Stomach (tissue), 9 donors: ENCODE data around the gene PFDN4. TPM values are rescaled to one million over a fixed set of nuclear protein-coding genes. Genes with fewer than 3 reads are reported as not detected.
A peak's percentile ranks its signal among the peaks of the same experiment; 100 is the strongest.

Source experiments
- DNase-seq, 2 donors: peaks; one replicate each; pipeline versions ENCODE4 v3.0.0 to v3.0.0-alpha.2; 2013 to 2019
- H3K27ac ChIP-seq, 5 donors: fragments of 200-600 bp in 4 of 5; sonication (generic) in 4 of 5; one replicate each; pipeline ENCODE4 v1.5.1; 2013 to 2019; ENCODE audit warnings: mild to moderate bottlenecking in 1 of 5, moderate library complexity in 1 of 5
- H3K27me3 ChIP-seq, 3 donors: fragments of 200-600 bp; sonication (generic); one replicate each; pipeline ENCODE4 v1.5.1; 2017 to 2019; ENCODE audit warnings: mixed run types in 1 of 3
- H3K36me3 ChIP-seq, 4 donors: fragments of 200-600 bp; sonication (generic); 1 replicate in 3 of 4; 2 replicates in 1 of 4; pipeline ENCODE4 v1.5.1; 2016 to 2019
- H3K4me1 ChIP-seq, 4 donors: fragments of 200-600 bp; sonication (generic); one replicate each; pipeline ENCODE4 v1.5.1; 2016 to 2019
- H3K4me3 ChIP-seq, 4 donors: fragments of 200-600 bp; sonication (generic) in 3 of 4; one replicate each; pipeline ENCODE4 v1.5.1; 2016 to 2019; ENCODE audit warnings: mild to moderate bottlenecking in 1 of 4
- H3K9me3 ChIP-seq, 4 donors: fragments of 200-600 bp; sonication (generic); one replicate each; pipeline ENCODE4 v1.5.1; 2016 to 2019
- EP300 ChIP-seq: sonication (generic); formaldehyde crosslinking; IDR thresholded peaks from one replicate; pipeline ENCODE4 v1.6.1; 2017; ENCODE audit warnings: antibody characterized with exemption
- POLR2A ChIP-seq, 4 donors: fragments of 450-650 bp; IDR thresholded peaks; one replicate each; pipeline ENCODE4 v1.6.1; 2016; ENCODE audit warnings: antibody characterized with exemption in 4 of 4, control low read depth in 2 of 4, mild to moderate bottlenecking in 1 of 4, moderate library complexity in 1 of 4
- POLR2AphosphoS5 ChIP-seq, 3 donors: sonication (generic); formaldehyde crosslinking; IDR thresholded peaks; one replicate each; pipeline ENCODE4 v1.6.1; 2016; ENCODE audit warnings: antibody characterized with exemption in 3 of 3
- WGBS, 5 donors: extraction: QIAGEN DNeasy Blood & Tissue Kit in 3 of 5; methylation state at CpG; one replicate each; pipeline versions ENCODE4 v1.1.5 to v1.1.7; 2013 to 2018; 5-methylcytosine and 5-hydroxymethylcytosine counted together
- intact Hi-C: fragments of 100-400 bp; cut with DNase I; formaldehyde crosslinking; loops from one replicate; pipeline ENCODE4 v1.15.1; 2023; ENCODE audit warnings: low total_unique reads
- polyA plus RNA-seq, 3 donors: library from polyadenylated mRNA; stranded (reverse); fragments of 200-250 nt; gene quantifications; one replicate each; pipeline ENCODE4 v1.2.3, GENCODE V29; 2013
- total RNA-seq, 5 donors: library from RNA; depleted of rRNA; stranded (reverse); fragments of >200 nt; gene quantifications; one replicate each; pipeline versions ENCODE4 v1.1.0 to v1.2.3, GENCODE V29; 2014 to 2016
- TF ChIP-seq, protein P1 (sequence below), 7 experiments: fragments of 450-650 bp in 4 of 7; fragments of 200-600 bp in 3 of 7; sonication (generic) in 3 of 7; IDR thresholded peaks; one replicate each; pipeline ENCODE4 v1.5.1; 2016 to 2019; ENCODE audit warnings: antibody characterized with exemption in 7 of 7, control low read depth in 2 of 7, mild to moderate bottlenecking in 1 of 7
- donor health status: healthy with polysubstance abuse.
- donor health status: Bipolar disorder and iron deficiency.
- donor health status: healthy.

PFDN4 gene
- total and polyA plus RNA-seq, 8 donors = 49.8 to 70.6 (median 63.1) TPM

DNA sequence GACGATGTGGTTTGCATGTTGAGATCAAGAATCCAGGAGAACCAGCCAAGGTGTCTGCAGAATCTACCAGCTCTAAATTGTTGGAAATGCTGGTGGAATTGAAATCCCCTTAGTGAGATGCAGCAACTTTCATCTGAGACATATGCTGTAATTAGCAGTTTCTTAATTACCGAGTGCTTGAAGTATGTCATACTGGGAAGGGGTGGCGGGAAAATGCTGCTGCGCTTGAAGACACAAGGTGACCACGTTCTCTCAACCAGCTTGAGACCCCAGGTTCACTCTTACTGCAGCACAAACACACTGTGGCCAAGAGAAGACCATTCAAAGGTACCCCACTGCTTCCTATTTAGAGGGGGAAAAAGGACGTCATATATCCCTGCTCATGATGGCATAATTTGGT lies 59.0 kb downstream of the PFDN4 start:
- DNase-seq = no peak
- intact Hi-C loops = no loop called here
- 79 to 87% (median 84%) methylated on average over 6 of the region's 6 CpGs for WGBS, 5 donors
- Histone ChIP-seq H3K4me3 (no peak overlapping the region), H3K9me3 (no peaks in the 10 kb centered on the region), H3K27ac (no peak overlapping the region), H3K36me3 (no peaks in the 10 kb centered on the region), H3K4me1 (no peaks in the 10 kb centered on the region), H3K27me3 (no peaks in the 10 kb centered on the region)
- TF ChIP-seq POLR2A (IDR thresholded peaks at IDR 0.05) (no peak), EP300 (no peak), POLR2AphosphoS5 (IDR thresholded peaks at IDR 0.05) (no peak)
- TF ChIP-seq, protein P1, sequence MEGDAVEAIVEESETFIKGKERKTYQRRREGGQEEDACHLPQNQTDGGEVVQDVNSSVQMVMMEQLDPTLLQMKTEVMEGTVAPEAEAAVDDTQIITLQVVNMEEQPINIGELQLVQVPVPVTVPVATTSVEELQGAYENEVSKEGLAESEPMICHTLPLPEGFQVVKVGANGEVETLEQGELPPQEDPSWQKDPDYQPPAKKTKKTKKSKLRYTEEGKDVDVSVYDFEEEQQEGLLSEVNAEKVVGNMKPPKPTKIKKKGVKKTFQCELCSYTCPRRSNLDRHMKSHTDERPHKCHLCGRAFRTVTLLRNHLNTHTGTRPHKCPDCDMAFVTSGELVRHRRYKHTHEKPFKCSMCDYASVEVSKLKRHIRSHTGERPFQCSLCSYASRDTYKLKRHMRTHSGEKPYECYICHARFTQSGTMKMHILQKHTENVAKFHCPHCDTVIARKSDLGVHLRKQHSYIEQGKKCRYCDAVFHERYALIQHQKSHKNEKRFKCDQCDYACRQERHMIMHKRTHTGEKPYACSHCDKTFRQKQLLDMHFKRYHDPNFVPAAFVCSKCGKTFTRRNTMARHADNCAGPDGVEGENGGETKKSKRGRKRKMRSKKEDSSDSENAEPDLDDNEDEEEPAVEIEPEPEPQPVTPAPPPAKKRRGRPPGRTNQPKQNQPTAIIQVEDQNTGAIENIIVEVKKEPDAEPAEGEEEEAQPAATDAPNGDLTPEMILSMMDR (IDR thresholded peaks at IDR 0.05) = no peak

DNA sequence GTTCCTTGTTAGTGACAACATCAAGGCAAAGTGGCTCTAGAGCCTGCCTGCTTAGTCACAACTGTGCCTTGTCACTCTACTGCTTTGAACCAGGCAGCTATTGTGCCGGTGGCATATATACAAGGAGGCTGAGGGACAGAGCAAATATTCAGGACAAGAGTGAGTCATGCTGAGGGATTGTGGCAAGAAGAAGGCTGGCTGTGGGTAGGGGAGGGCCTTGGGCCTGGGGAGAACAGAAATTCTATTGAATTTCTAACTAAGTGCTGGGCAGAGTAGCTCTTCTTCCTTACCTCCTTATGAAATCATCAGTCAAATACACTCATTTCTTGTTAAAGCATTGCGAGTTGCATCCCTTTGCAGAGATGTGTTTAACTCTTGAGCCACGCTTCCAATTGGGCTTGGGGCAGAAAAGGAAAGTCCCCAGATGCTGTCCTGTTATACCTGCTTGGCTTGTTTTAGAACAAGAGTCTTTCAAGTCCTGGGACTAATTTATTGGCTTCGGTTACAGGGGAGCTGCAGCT lies 59.7 kb downstream of the PFDN4 start:
- no peak for TF ChIP-seq POLR2AphosphoS5 (IDR thresholded peaks at IDR 0.05)
- TF ChIP-seq, protein P1 (IDR thresholded peaks at IDR 0.05) = no peak
- no peak for TF ChIP-seq EP300
- no peak for TF ChIP-seq POLR2A (IDR thresholded peaks at IDR 0.05)
- Histone ChIP-seq H3K4me1 (no peaks in the 10 kb centered on the region), H3K36me3 (no peaks in the 10 kb centered on the region), H3K9me3 (no peaks in the 10 kb centered on the region), H3K4me3 (no peak overlapping the region), H3K27me3 (no peaks in the 10 kb centered on the region), H3K27ac (no peak overlapping the region)
- peak; percentile 26 to 58 for DNase-seq
- intact Hi-C loops = no loop called here
- WGBS, 5 donors = 40 to 59% (median 44%) methylated on average over 4 of the region's 4 CpGs

DNA sequence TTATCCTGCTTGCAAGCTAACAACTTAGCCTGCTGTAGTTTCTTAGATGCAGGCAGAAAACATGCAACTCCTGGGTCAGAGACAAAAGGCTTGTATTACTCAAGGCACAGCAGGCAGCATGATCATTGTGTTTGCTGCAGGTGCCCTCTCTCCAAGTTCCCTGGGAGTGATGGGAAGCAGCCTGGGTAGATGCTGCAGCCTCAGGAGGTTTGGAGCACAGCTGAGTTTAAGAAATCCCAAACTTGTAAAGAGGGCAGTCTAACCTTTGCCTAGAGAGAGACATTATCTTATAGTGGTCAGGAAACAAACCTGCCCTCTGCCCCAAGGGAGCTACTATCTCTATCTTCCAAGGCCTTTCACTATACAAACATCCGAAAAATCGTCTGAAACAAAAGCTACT lies 61.1 kb downstream of the PFDN4 start:
- no peak for DNase-seq
- 4 to 46% (median 15%) methylated on average over 2 of the region's 2 CpGs for WGBS, 5 donors

More for the DNA sequence above, 61.1 kb downstream of the PFDN4 start:
- intact Hi-C loops = no loop called here
- no peaks in the 10 kb centered on the region for H3K4me1 ChIP-seq
- H3K4me3 ChIP-seq = no peak overlapping the region
- H3K9me3 ChIP-seq = no peaks in the 10 kb centered on the region
- no peaks in the 10 kb centered on the region for H3K27me3 ChIP-seq
- H3K27ac ChIP-seq = no peak overlapping the region
- H3K36me3 ChIP-seq = no peaks in the 10 kb centered on the region
- TF ChIP-seq EP300 (no peak), POLR2AphosphoS5 (IDR thresholded peaks at IDR 0.05) (no peak), POLR2A (IDR thresholded peaks at IDR 0.05) (no peak)
- TF ChIP-seq, protein P1 (IDR thresholded peaks at IDR 0.05) = no peak

Other genes starting within 250 kb of the PFDN4 start
- gene BCAS1, start 137.5 kb upstream of the PFDN4 start, total RNA-seq = 100 to 1,000 TPM in 2 of 5 donors, 10 to 100 TPM in 3; 29.0 to 110 (median 98.6) TPM
- gene BCAS1, start 137.5 kb upstream of the PFDN4 start, polyA plus RNA-seq = 100 to 1,000 TPM in 1 of 3 donors, 10 to 100 TPM in 1, 1 to 10 TPM in 1; 6.3 to 145 (median 36.4) TPM
- not detected for gene CYP24A1, start 34.1 kb upstream of the PFDN4 start, total RNA-seq
- 1 to 10 TPM in 1 of 3 donors, not detected in 2; 1.2 TPM for gene CYP24A1, start 34.1 kb upstream of the PFDN4 start, polyA plus RNA-seq